ENCODE measurements around the gene GMDS.

Gene GMDS

DNA sequence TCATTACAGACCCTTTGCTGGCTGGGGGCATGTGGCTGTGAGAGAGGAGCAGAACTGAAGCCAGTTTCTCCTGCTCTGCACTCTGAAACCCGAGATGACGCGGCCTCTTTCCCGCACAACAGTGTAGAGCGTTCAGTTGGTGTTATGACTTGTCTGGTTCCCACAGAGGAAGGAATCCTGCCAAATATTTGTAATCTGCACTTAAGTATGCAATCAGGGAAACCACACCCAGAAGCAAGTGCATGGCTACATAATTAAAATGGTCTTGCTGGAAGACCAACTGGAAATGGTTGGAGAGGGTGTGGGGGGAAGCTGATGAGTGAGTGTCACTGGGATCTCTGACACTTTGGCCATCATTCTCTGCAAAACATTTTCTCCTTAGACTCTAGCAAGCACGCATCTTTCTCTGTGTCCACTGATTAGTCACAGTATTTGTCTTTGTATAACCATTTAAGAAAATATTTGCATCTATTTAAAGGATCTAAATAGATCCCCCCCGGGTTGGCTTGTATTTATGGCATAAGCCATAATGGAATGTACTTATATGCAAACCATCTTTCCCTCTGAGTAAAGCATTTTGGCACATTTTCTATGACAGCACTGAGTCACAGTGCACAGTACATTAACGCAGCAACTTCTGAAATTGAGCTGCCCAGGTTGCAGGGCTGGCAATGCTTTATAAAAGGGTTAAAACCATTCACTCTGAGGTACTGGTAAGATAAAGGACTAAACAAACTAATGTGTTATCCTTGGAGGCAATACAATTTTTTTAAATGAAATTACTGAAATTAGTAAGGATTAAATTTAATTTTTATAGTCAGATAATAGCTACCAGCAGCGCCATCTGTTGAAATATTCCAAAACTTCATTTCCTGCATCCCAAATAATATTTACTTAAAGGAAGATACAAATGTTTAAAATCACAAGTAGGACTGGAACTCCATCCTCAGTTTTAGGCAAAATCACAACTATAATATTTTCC lies 559.0 kb downstream of the GMDS start:
- TF ChIP-seq, protein P1, sequence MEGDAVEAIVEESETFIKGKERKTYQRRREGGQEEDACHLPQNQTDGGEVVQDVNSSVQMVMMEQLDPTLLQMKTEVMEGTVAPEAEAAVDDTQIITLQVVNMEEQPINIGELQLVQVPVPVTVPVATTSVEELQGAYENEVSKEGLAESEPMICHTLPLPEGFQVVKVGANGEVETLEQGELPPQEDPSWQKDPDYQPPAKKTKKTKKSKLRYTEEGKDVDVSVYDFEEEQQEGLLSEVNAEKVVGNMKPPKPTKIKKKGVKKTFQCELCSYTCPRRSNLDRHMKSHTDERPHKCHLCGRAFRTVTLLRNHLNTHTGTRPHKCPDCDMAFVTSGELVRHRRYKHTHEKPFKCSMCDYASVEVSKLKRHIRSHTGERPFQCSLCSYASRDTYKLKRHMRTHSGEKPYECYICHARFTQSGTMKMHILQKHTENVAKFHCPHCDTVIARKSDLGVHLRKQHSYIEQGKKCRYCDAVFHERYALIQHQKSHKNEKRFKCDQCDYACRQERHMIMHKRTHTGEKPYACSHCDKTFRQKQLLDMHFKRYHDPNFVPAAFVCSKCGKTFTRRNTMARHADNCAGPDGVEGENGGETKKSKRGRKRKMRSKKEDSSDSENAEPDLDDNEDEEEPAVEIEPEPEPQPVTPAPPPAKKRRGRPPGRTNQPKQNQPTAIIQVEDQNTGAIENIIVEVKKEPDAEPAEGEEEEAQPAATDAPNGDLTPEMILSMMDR (IDR thresholded peaks at IDR 0.05; ENCODE audit: borderline replicate concordance, insufficient read depth, low read depth, low read length) = no peak
- H3K4me3 ChIP-seq (ENCODE audit: low read depth, low read length) = no peak overlapping the region

DNA sequence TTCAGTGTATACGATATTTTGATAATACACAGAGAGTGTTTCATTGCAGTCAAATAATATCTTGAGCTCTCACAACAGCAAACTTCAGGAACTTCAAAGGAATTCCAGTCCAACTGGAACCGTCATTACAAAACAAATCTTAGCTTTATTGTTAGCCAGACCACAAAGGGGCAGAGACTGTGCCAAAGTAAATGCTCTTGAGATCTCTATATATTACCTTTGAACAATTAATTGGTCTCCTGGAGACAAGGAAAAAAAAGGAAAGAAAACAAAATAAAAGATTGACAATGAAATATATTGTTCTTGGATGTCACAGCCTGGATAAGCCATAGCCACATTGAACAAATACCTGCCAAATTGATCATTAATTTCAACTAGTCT lies 565.7 kb downstream of the GMDS start:
- TF ChIP-seq, protein P1 (IDR thresholded peaks at IDR 0.05; ENCODE audit: borderline replicate concordance, insufficient read depth, low read depth, low read length) = no peak
- no peak overlapping the region for H3K4me3 ChIP-seq (ENCODE audit: low read depth, low read length)

GRCh38 chr6:1679031-1679687 lies 566.2 kb downstream of the GMDS start:
- H3K4me3 ChIP-seq (ENCODE audit: low read depth, low read length) = no peak overlapping the region
- TF ChIP-seq, protein P1 (IDR thresholded peaks at IDR 0.05; ENCODE audit: borderline replicate concordance, insufficient read depth, low read depth, low read length) = no peak

DNA sequence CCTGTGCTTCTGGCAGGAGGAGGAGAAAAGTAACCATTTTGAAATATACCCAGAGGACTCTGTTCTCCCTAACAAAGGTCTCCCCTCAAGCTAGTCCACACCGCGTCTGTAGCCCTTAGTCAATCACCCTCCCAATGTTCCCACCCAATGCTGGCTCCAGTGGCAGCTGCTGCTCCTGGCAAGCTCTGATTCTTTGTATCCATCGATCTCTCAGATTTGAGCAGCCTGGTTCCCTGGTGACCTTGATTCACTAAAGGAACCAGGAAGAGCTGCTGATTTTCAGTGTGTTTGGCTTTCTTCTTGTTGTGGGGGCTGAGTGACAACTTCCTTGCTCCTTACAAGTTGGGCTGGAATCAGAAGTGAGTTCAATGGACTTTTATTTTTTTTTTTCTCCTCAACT lies 567.2 kb downstream of the GMDS start:
- H3K4me3 ChIP-seq (ENCODE audit: low read depth, low read length) = no peak overlapping the region
- TF ChIP-seq, protein P1 (IDR thresholded peaks at IDR 0.05; ENCODE audit: borderline replicate concordance, insufficient read depth, low read depth, low read length) = no peak

- H3K4me3 ChIP-seq (ENCODE audit: low read depth, low read length) = no peak overlapping the region
- TF ChIP-seq, protein P1 (IDR thresholded peaks at IDR 0.05; ENCODE audit: borderline replicate concordance, insufficient read depth, low read depth, low read length) = no peak
Measured at GRCh38 chr6:1672379-1672778, 573.0 kb downstream of the GMDS start.

- TF ChIP-seq, protein P1 (IDR thresholded peaks at IDR 0.05; ENCODE audit: borderline replicate concordance, insufficient read depth, low read depth, low read length) = no peak
- no peak overlapping the region for H3K4me3 ChIP-seq (ENCODE audit: low read depth, low read length)
Measured at GRCh38 chr6:1670711-1671462, 574.5 kb downstream of the GMDS start.
